HepG2 (cell line): ENCODE results near the gene MYCBPAP. TPM values are rescaled to one million over a fixed set of nuclear protein-coding genes. Genes with fewer than 3 reads are reported as not detected.

Experiments used
- ARID2 ChIP-seq: sonication (generic); formaldehyde crosslinking; IDR thresholded peaks from 2 replicates; pipeline ENCODE4 v1.8.1; 2022; ENCODE audit warnings: mild to moderate bottlenecking, missing genetic modification reagents, borderline replicate concordance
- BCL3 ChIP-seq: sonication (generic); formaldehyde crosslinking; IDR thresholded peaks from 2 replicates; pipeline ENCODE4 v1.5.1; 2020; ENCODE audit warnings: mild to moderate bottlenecking, missing genetic modification reagents, moderate library complexity
- CTCF ChIP-seq: sonication (generic); formaldehyde crosslinking; IDR thresholded peaks from 2 replicates; pipeline ENCODE4 v1.5.0; 2020; ENCODE audit warnings: mild to moderate bottlenecking, missing genetic modification reagents, moderate library complexity
- ERF ChIP-seq: IDR thresholded peaks from 2 replicates; pipeline ENCODE4 v1.6.1; 2018; ENCODE audit warnings: missing biosample characterization, missing genetic modification reagents
- HNRNPK ChIP-seq: fragments of 200-400 bp; formaldehyde crosslinking; IDR thresholded peaks from 2 replicates; pipeline ENCODE4 v1.6.1; 2018; ENCODE audit warnings: low read length, low read depth, moderate library complexity, mild to moderate bottlenecking; ENCODE audit not compliant: poor library complexity, severe bottlenecking
- MAX ChIP-seq: IDR thresholded peaks from 2 replicates; pipeline ENCODE4 v1.6.1; 2012; ENCODE audit warnings: inconsistent platforms
- NFYC ChIP-seq: IDR thresholded peaks from 2 replicates; pipeline ENCODE4 v1.6.1; 2016; ENCODE audit warnings: missing genetic modification reagents, missing compliant biosample characterization
- RBM39 ChIP-seq: fragments of 200-400 bp; formaldehyde crosslinking; IDR thresholded peaks from one replicate; pipeline ENCODE4 v1.6.1; 2018; ENCODE audit warnings: antibody characterized with exemption, mild to moderate bottlenecking, low read depth, low read length; ENCODE audit not compliant: poor library complexity, severe bottlenecking
- SRSF1 ChIP-seq: fragments of 200-400 bp; formaldehyde crosslinking; optimal IDR thresholded peaks from 2 replicates; pipeline ENCODE3; 2017; ENCODE audit warnings: mild to moderate bottlenecking, low read depth, low read length, moderate library complexity
- TFAP4 ChIP-seq: sonication (generic); IDR thresholded peaks from 2 replicates; pipeline ENCODE4 v1.6.1; 2016; ENCODE audit warnings: low read depth, borderline replicate concordance
- TFDP1 ChIP-seq: IDR thresholded peaks from 2 replicates; pipeline ENCODE4 v1.6.1; 2016; ENCODE audit warnings: missing compliant biosample characterization, missing genetic modification reagents, borderline replicate concordance
- ZFP37 ChIP-seq: sonication (generic); formaldehyde crosslinking; IDR thresholded peaks from 2 replicates; pipeline ENCODE4 v1.4.0; 2020; ENCODE audit warnings: missing genetic modification reagents, borderline replicate concordance
- ZMAT3 ChIP-seq: sonication (generic); formaldehyde crosslinking; conservative IDR thresholded peaks from 2 replicates; pipeline ENCODE4 v1.7.0; 2021; ENCODE audit warnings: missing genetic modification reagents
- ZMYM3 ChIP-seq: sonication (generic); formaldehyde crosslinking; IDR thresholded peaks from 2 replicates; pipeline ENCODE4 v1.5.1; 2020; ENCODE audit warnings: mild to moderate bottlenecking, missing genetic modification reagents
- ZNF142 ChIP-seq: sonication (generic); formaldehyde crosslinking; IDR thresholded peaks from 2 replicates; pipeline ENCODE4 v1.4.0; 2020; ENCODE audit warnings: missing genetic modification reagents
- ZNF205 ChIP-seq: IDR thresholded peaks from 2 replicates; pipeline ENCODE4 v1.6.1; 2018; ENCODE audit warnings: missing biosample characterization, missing genetic modification reagents
- ZNF317 ChIP-seq: sonication (generic); formaldehyde crosslinking; IDR thresholded peaks from 2 replicates; pipeline ENCODE4 v1.5.0; 2020; ENCODE audit warnings: mild to moderate bottlenecking, missing genetic modification reagents
- ZNF44 ChIP-seq: sonication (generic); formaldehyde crosslinking; IDR thresholded peaks from 2 replicates; pipeline ENCODE4 v1.5.1; 2020; ENCODE audit warnings: mild to moderate bottlenecking, missing genetic modification reagents
- polyA plus RNA-seq, 8 experiments: library from polyadenylated mRNA; depleted of rRNA in 3 of 8; stranded (reverse) in 7 of 8; unstranded in 1 of 8; fragments of >200 nt; fragmentation: Illumina TruSeq in 4 of 8; extraction: Trizol in 4 of 8; gene quantifications; 2 replicates each; pipeline versions ENCODE4 v1.2.1 to v1.2.3, GENCODE V29; 2011 to 2016; ENCODE audit warnings: low read depth in 4 of 8, missing spikeins in 1 of 8, mixed read lengths in 1 of 8; ENCODE audit not compliant: insufficient read depth in 1 of 8
- total RNA-seq, 5 experiments: library from RNA; depleted of rRNA; stranded (reverse); fragments of >200 nt; fragmentation: Illumina TruSeq; extraction: Trizol; gene quantifications; 2 replicates each; pipeline ENCODE4 v1.2.3, GENCODE V29; 2016; ENCODE audit warnings: low read depth in 1 of 5

Gene MYCBPAP
- total and polyA plus RNA-seq, 2 of the 13 experiments (the other 11 are each of a cell fraction or from before 2014, with no cell fraction given): 0.22 to 0.24 TPM

- no peak for TF ChIP-seq ZNF44
- TF ChIP-seq RBM39: peak; percentile 32
- peak; percentile 88 for TF ChIP-seq TFAP4
- no peak for TF ChIP-seq ZNF317 (CRISPR knock-in tag)
- TF ChIP-seq CTCF: peak; percentile 25; the same call in 1 of the 2 replicates
- TF ChIP-seq ZMYM3 (CRISPR knock-in tag): no peak
- no peak for TF ChIP-seq BCL3
- peak; percentile 94 for TF ChIP-seq HNRNPK
- TF ChIP-seq ZNF142 (CRISPR knock-in tag): peak; percentile 78; the same call in 1 of the 2 replicates
- TF ChIP-seq ERF: 0 out of 2 replicates have a peak, but pooled peaks have one; percentile 34
- TF ChIP-seq SRSF1: peak; percentile 75
- no peak for TF ChIP-seq ZNF205 (CRISPR knock-in tag)
- 0 out of 2 replicates have a peak, but pooled peaks have one; percentile 35 for TF ChIP-seq ZMAT3 (CRISPR knock-in tag)
- TF ChIP-seq TFDP1 (CRISPR knock-in tag): peak; percentile 68; the same call in 1 of the 2 replicates
- TF ChIP-seq NFYC: peak; percentile 90
- no peak for TF ChIP-seq ARID2 (CRISPR knock-in tag)
- TF ChIP-seq ZFP37 (CRISPR knock-in tag): no peak
- TF ChIP-seq MAX: peak; percentile 58; the same call in 1 of the 2 replicates
Observed at GRCh38 chr17:50560185-50560824, 52.1 kb downstream of the MYCBPAP start, which contains the start of gene CACNA1G (continued).
